Stimulated activated CD4-positive, alpha-beta T cell treated with anti-CD3 and anti-CD28 coated beads, Interleukin-2, amount 100 ng/mL, for 24 hours (primary cell): ENCODE results near the gene RIPPLY3.

Experiments
- DNase-seq, 2 donors: peaks; one replicate each; pipeline ENCODE4 v3.0.0-alpha.2; 2020

The RIPPLY3 gene

GRCh38 chr21:37064841-37065240, 58.3 kb downstream of the RIPPLY3 start:
- DNase-seq: no peak

- no peak for DNase-seq
These were observed 59.2 kb downstream of the RIPPLY3 start for GRCh38 chr21:37065561-37066177.
